KMS-11 (cell line): ENCODE data around the gene GSTK1.
"Not testable (repeated sequence)": the region's sequence is repeated elsewhere in the genome, so short reads cannot be mapped to it uniquely, and the experiment has no call there.

Source experiments
- H2AFZ ChIP-seq: fragments of 200-600 bp; sonication (generic); 2 replicates; pipeline ENCODE4 v1.6.1; 2016; ENCODE audit warnings: antibody characterized with exemption, mixed run types, low read depth
- H3K27ac ChIP-seq: fragments of 200-600 bp; sonication (generic); 2 replicates; pipeline ENCODE4 v1.6.1; 2016; ENCODE audit warnings: mild to moderate bottlenecking, mixed run types
- H3K27me3 ChIP-seq: fragments of 200-600 bp; sonication (generic); 2 replicates; pipeline ENCODE4 v1.6.1; 2017; ENCODE audit warnings: mild to moderate bottlenecking, low read depth, mixed run types, moderate library complexity; ENCODE audit not compliant: insufficient read depth
- H3K36me3 ChIP-seq: fragments of 200-600 bp; sonication (generic); 2 replicates; pipeline ENCODE4 v1.6.1; 2017; ENCODE audit warnings: mild to moderate bottlenecking, mixed run types; ENCODE audit not compliant: insufficient read depth
- H3K4me1 ChIP-seq: fragments of 200-600 bp; sonication (generic); 2 replicates; pipeline ENCODE4 v1.6.1; 2016; ENCODE audit warnings: mild to moderate bottlenecking, low read depth, mixed run types; ENCODE audit not compliant: poor library complexity, severe bottlenecking
- H3K4me2 ChIP-seq: fragments of 200-600 bp; sonication (generic); 2 replicates; pipeline ENCODE4 v1.7.0; 2016; ENCODE audit warnings: mild to moderate bottlenecking, mixed run types
- H3K4me3 ChIP-seq: fragments of 200-600 bp; sonication (generic); IDR thresholded peaks from 2 replicates; pipeline ENCODE4 v1.6.1; 2017; ENCODE audit warnings: low read depth, low read length, mixed read lengths; ENCODE audit not compliant: insufficient read depth
- H3K79me2 ChIP-seq: fragments of 200-600 bp; sonication (generic); 2 replicates; pipeline ENCODE4 v1.6.1; 2016; ENCODE audit warnings: low read depth, mixed run types; ENCODE audit not compliant: insufficient read depth
- H3K9ac ChIP-seq: fragments of 200-600 bp; sonication (generic); 2 replicates; pipeline ENCODE4 v1.6.1; 2016; ENCODE audit warnings: mild to moderate bottlenecking, mixed run types
- H4K20me1 ChIP-seq: fragments of 200-600 bp; sonication (generic); 2 replicates; pipeline ENCODE4 v1.6.1; 2016; ENCODE audit warnings: mild to moderate bottlenecking, mixed run types; ENCODE audit not compliant: insufficient read depth
- TF ChIP-seq, protein P1 (sequence below): fragments of 200-600 bp; sonication (generic); conservative IDR thresholded peaks from 2 replicates; pipeline ENCODE4 v1.6.1; 2017; ENCODE audit warnings: low read depth, mild to moderate bottlenecking, antibody characterized with exemption, low read length, moderate library complexity, mixed read lengths

GSTK1 gene

DNA sequence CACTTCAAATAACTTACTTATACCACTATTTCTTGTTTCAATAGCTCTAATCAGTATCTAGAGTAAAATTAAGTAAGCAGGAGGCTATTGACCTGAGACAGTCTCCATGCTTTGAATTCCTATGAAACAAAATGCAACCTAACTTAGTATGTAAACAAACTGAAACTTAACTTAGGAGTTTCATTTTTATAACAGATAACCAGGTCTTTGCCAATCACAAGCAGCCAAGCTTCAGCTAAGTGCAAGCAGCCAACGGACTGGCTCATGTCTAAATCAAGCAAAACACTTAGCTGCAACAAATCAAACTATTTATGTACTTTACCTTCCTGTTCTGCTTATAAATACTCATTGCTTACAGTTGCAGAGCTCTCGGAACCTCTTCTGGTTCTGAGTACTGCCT is 4.4 kb upstream of the GSTK1 start:
- H3K79me2 ChIP-seq = peaks cover 6% of the 10 kb centered on the region; the same call in 1 of the 2 replicates
- no peaks in the 10 kb centered on the region for H3K27me3 ChIP-seq
- no peak overlapping the region for H2AFZ ChIP-seq
- H3K9ac ChIP-seq = no peak overlapping the region
- H3K27ac ChIP-seq = no peak overlapping the region
- TF ChIP-seq, protein P1, sequence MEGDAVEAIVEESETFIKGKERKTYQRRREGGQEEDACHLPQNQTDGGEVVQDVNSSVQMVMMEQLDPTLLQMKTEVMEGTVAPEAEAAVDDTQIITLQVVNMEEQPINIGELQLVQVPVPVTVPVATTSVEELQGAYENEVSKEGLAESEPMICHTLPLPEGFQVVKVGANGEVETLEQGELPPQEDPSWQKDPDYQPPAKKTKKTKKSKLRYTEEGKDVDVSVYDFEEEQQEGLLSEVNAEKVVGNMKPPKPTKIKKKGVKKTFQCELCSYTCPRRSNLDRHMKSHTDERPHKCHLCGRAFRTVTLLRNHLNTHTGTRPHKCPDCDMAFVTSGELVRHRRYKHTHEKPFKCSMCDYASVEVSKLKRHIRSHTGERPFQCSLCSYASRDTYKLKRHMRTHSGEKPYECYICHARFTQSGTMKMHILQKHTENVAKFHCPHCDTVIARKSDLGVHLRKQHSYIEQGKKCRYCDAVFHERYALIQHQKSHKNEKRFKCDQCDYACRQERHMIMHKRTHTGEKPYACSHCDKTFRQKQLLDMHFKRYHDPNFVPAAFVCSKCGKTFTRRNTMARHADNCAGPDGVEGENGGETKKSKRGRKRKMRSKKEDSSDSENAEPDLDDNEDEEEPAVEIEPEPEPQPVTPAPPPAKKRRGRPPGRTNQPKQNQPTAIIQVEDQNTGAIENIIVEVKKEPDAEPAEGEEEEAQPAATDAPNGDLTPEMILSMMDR = no peak
- no peak overlapping the region for H3K4me3 ChIP-seq
- H3K36me3 ChIP-seq = no peaks in the 10 kb centered on the region
- H3K4me1 ChIP-seq = peaks cover 5% of the 10 kb centered on the region
- no peak overlapping the region for H3K4me2 ChIP-seq
- no peaks in the 10 kb centered on the region for H4K20me1 ChIP-seq

DNA sequence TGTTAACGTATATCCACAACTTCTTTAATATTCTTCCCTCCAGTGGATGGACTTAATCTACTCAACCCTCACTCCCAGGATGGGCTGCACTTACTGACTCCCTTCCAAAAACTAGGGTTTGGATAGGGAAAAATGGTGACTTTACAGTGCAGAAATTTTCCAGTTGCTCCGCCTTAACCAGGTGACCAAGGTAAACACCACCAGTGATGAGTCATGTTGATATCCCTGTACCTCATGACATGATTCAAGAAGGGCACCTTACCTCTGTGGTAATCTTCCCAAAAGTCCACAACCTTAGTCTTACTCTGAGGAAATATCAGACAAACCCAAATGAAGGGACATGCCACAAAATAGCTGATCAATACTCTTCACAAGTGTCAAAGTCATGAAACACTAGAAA is 3.5 kb upstream of the GSTK1 start:
- Histone ChIP-seq H3K27me3 (no peaks in the 10 kb centered on the region), H3K9ac (no peak overlapping the region), H3K79me2 (peaks cover 15% of the 10 kb centered on the region; the same call in 1 of the 2 replicates), H3K4me3 (no peak overlapping the region), H3K27ac (no peak overlapping the region), H3K4me1 (peaks cover 12% of the 10 kb centered on the region), H2AFZ (no peak overlapping the region), H3K4me2 (no peak overlapping the region), H4K20me1 (no peaks in the 10 kb centered on the region), H3K36me3 (no peaks in the 10 kb centered on the region)
- TF ChIP-seq, protein P1 = no peak

DNA sequence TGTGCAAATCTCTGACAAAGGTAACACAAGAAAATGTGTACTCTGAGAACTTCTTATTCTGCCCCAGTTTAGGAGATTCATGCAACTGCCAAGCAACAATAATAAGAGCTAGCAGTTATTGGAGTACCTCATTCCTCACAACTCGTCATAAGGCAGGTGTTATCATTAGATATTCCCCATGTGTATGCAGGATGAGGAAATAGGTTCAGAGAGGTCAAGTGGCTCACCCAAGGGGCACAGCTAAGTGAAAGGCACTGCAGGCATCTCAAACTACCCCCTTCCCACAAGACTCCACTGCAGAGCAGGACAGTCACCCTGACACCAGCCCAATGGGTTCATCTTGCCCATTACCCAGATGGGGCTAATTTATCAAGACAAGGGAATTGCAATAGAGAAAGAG is 1.3 kb upstream of the GSTK1 start:
- Histone ChIP-seq H3K27ac (no peak overlapping the region), H3K4me2 (no peak overlapping the region), H3K36me3 (no peaks in the 10 kb centered on the region), H3K9ac (no peak overlapping the region), H3K79me2 (peaks cover 15% of the 10 kb centered on the region; the same call in 1 of the 2 replicates), H2AFZ (no peak overlapping the region; the same call in 1 of the 2 replicates), H3K4me1 (peaks cover 12% of the 10 kb centered on the region), H3K27me3 (no peaks in the 10 kb centered on the region), H4K20me1 (no peaks in the 10 kb centered on the region), H3K4me3 (no peak overlapping the region)
- TF ChIP-seq, protein P1 = no peak

DNA sequence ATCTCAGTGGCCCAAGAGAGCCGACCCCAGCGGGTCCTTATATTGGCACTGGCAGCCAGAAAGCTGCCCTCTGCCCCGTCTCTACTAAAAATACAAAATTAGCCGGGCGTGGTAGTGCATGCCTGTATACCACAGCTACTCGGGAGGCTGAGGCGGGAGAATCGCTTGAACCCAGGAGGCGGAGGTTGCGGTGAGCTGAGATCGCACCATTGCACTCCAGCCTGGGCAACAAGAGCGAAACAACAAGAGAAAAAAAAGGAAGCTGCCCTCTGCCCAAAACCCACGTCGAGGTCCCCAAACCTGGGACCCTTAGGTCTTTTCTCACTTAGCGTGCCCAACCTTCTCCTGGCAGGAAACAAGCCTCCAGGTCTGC is 941 bp downstream of the GSTK1 start:
- Histone ChIP-seq H3K4me1 (peaks cover 12% of the 10 kb centered on the region), H3K79me2 (peaks cover 15% of the 10 kb centered on the region; the same call in 1 of the 2 replicates), H3K9ac (peak overlapping the region; percentile 72; the same call in 1 of the 2 replicates), H2AFZ (peak overlapping the region; percentile 99), H3K4me2 (peak overlapping the region; percentile 93)
- not testable (repeated sequence) for H4K20me1 ChIP-seq, H3K27me3 ChIP-seq, H3K36me3 ChIP-seq, H3K4me3 ChIP-seq, H3K27ac ChIP-seq

DNA sequence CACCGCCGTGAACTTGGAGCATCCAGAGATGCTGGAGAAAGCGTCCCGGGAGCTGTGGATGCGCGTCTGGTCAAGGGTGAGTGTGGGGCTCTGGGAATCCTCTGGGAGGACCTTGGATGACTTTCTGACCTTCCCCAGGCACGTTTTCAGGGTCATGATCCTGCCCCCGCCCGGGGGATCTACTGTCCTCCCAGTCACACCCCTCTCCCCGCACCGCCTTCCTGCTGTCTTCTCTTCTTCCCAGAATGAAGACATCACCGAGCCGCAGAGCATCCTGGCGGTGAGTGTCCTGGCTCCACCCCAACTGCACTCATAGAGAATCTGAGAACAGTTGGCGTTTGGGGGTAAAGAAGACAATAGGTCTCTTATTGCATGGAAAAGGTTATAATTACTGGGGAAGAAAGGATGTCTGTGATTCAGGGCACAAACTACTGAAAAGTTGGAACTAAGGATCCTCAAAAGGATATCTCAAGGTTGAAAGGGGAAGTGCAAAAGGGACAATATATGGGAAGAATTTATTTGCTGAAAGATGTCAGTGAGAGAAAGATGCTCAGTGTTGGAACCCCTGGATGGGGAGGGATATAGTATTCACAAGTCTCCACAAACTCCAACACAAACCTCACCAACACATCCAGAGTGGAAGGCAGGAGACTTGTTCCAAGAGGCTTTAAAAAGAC is 1.9 kb downstream of the GSTK1 start:
- no peaks in the 10 kb centered on the region for H3K36me3 ChIP-seq
- H3K4me1 ChIP-seq = peaks cover 12% of the 10 kb centered on the region
- H3K9ac ChIP-seq = no peak overlapping the region
- H2AFZ ChIP-seq = no peak overlapping the region
- no peak overlapping the region for H3K27ac ChIP-seq
- no peaks in the 10 kb centered on the region for H4K20me1 ChIP-seq
- H3K27me3 ChIP-seq = no peaks in the 10 kb centered on the region
- TF ChIP-seq, protein P1 = no peak
- no peak overlapping the region for H3K4me2 ChIP-seq
- no peak overlapping the region for H3K4me3 ChIP-seq
- H3K79me2 ChIP-seq = peaks cover 15% of the 10 kb centered on the region; the same call in 1 of the 2 replicates
